ENCODE results near the gene POLQ. TPM values are rescaled to one million over a fixed set of nuclear protein-coding genes. Genes with fewer than 3 reads are reported as not detected.

POLQ gene
- total and polyA plus RNA-seq, 2 of the 4 experiments (the other 2 are of a cell fraction), result 1.8 to 5.0 TPM

GRCh38 chr3:121515313-121515712, 30.5 kb downstream of the POLQ start:
- ATAC-seq (ENCODE audit: low read depth), result no peak
- dilution Hi-C loops (cut with HindIII; ENCODE audit: low sequenced_read_pairs, unreplicated experiment), result no loop called here

More at GRCh38 chr3:121515313-121515712, 30.5 kb downstream of the POLQ start:
- in situ Hi-C loops (cut with MboI; ENCODE audit: low sequenced_read_pairs) (loop anchor here (25.0 kb wide), 1 partner anchor 103 kb away; no protein-coding TSS in a partner anchor), intact Hi-C loops (cut with micrococcal nuclease) (no loop called here)
- Histone ChIP-seq H3K9me3 (ENCODE audit: control insufficient read depth, insufficient read depth, low read length) (no peaks in the 10 kb centered on the region), H4K20me1 (ENCODE audit: insufficient read depth, low read length) (no peaks in the 10 kb centered on the region), H2AFZ (replicated peaks; ENCODE audit: low read length, poor library complexity) (no peak overlapping the region), H3K4me2 (ENCODE audit: low read depth, low read length) (no peak overlapping the region), H3K23ac (ENCODE audit: low read depth, low read length) (no peak overlapping the region), H3K9me1 (ENCODE audit: insufficient read depth, low read length) (peaks cover 3% of the 10 kb centered on the region; the same call in 1 of the 2 replicates), H3K56ac (ENCODE audit: extremely low read depth, insufficient read depth, low read length) (no peak overlapping the region), H2BK5ac (ENCODE audit: low read depth, low read length, poor library complexity, severe bottlenecking) (no peak overlapping the region), H2BK120ac (ENCODE audit: low read depth, low read length) (no peak overlapping the region), H3K79me1 (ENCODE audit: low read depth in 1 of 2, low read length in 2 of 2) (peaks cover 0 to 15% of the 10 kb centered on the region in 2 experiments; a peak in 3 of 4 replicates), H3K4ac (ENCODE audit: low read depth, low read length) (no peak overlapping the region), H3K4me1 (ENCODE audit: control insufficient read depth, insufficient read depth, low read length) (no peaks in the 10 kb centered on the region; the same call in 1 of the 2 replicates), H3K27ac (ENCODE audit: insufficient read depth, low read length) (no peak overlapping the region), H2BK20ac (ENCODE audit: low read depth, low read length) (no peak overlapping the region), H2BK15ac (ENCODE audit: low read depth, low read length) (no peak overlapping the region), H3K14ac (replicated peaks; ENCODE audit: low read depth, low read length) (no peak overlapping the region), H4K5ac (ENCODE audit: low read depth, low read length) (no peak overlapping the region), H3K18ac (ENCODE audit: low read depth, low read length) (no peak overlapping the region), H2AK9ac (replicated peaks; ENCODE audit: low read depth, low read length, poor library complexity) (no peak overlapping the region), H2AK5ac (ENCODE audit: low read depth, low read length) (no peak overlapping the region), H3K36me3 (ENCODE audit: control insufficient read depth, insufficient read depth, low read length) (peaks cover 1% of the 10 kb centered on the region; the same call in 1 of the 2 replicates), H4K91ac (ENCODE audit: insufficient read depth, low read depth, low read length) (no peak overlapping the region), H3K9ac (ENCODE audit: low read depth, low read length) (no peak overlapping the region), H3K4me3 (ENCODE audit: insufficient read depth, low read depth, low read length) (no peak overlapping the region), H3K27me3 (ENCODE audit: control insufficient read depth, insufficient read depth, low read length) (no peaks in the 10 kb centered on the region), H4K8ac (ENCODE audit: low read depth in 2 of 2, low read length in 2 of 2) (no peak overlapping the region)
- BruUV-seq (replicated peaks), result no TSS peak
- ChIA-PET CTCF (no interaction called here), POLR2A (ENCODE audit: unreplicated experiment) (no interaction called here)
- WGBS, 2 experiments (ENCODE audit: extremely low coverage in 2 of 2, insufficient read length in 1 of 2), result 0% methylated on average over 1 of the region's 2 CpGs; no CpG with 5 or more reads in 1 of the 2 experiments
- no peak for DNase-seq
- TF ChIP-seq RCOR1 (IDR thresholded peaks at IDR 0.05; ENCODE audit: insufficient replicate concordance, low read length), result no peak
- TF ChIP-seq SMC3 (IDR thresholded peaks at IDR 0.05; ENCODE audit: low read depth, low read length), result no peak
- no peak for TF ChIP-seq ELK1 (IDR thresholded peaks at IDR 0.05; ENCODE audit: borderline replicate concordance, low read depth, low read length)
- TF ChIP-seq, protein P1, sequence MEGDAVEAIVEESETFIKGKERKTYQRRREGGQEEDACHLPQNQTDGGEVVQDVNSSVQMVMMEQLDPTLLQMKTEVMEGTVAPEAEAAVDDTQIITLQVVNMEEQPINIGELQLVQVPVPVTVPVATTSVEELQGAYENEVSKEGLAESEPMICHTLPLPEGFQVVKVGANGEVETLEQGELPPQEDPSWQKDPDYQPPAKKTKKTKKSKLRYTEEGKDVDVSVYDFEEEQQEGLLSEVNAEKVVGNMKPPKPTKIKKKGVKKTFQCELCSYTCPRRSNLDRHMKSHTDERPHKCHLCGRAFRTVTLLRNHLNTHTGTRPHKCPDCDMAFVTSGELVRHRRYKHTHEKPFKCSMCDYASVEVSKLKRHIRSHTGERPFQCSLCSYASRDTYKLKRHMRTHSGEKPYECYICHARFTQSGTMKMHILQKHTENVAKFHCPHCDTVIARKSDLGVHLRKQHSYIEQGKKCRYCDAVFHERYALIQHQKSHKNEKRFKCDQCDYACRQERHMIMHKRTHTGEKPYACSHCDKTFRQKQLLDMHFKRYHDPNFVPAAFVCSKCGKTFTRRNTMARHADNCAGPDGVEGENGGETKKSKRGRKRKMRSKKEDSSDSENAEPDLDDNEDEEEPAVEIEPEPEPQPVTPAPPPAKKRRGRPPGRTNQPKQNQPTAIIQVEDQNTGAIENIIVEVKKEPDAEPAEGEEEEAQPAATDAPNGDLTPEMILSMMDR (conservative IDR thresholded peaks at IDR 0.05; ENCODE audit: low read depth, low read length), result no peak
- TF ChIP-seq CEBPB (IDR thresholded peaks at IDR 0.05; ENCODE audit: low read depth, low read length), result no peak
- TF ChIP-seq MAZ (IDR thresholded peaks at IDR 0.05; ENCODE audit: borderline replicate concordance, low read depth, low read length), result no peak
- TF ChIP-seq FOS (IDR thresholded peaks at IDR 0.05; ENCODE audit: low read depth, low read length), result no peak
- no peak for TF ChIP-seq RFX5 (IDR thresholded peaks at IDR 0.05; ENCODE audit: low read depth, low read length)
- no peak for TF ChIP-seq MAFK (IDR thresholded peaks at IDR 0.05; ENCODE audit: low read depth, low read length)
- TF ChIP-seq, protein P2, sequence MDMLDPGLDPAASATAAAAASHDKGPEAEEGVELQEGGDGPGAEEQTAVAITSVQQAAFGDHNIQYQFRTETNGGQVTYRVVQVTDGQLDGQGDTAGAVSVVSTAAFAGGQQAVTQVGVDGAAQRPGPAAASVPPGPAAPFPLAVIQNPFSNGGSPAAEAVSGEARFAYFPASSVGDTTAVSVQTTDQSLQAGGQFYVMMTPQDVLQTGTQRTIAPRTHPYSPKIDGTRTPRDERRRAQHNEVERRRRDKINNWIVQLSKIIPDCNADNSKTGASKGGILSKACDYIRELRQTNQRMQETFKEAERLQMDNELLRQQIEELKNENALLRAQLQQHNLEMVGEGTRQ (IDR thresholded peaks at IDR 0.05; ENCODE audit: low read depth, low read length), result no peak
- TF ChIP-seq POLR2A (IDR thresholded peaks at IDR 0.05; ENCODE audit: low read depth, low read length), result no peak
- no peak for TF ChIP-seq RAD21 (IDR thresholded peaks at IDR 0.05; ENCODE audit: low read length)
- TF ChIP-seq NFE2L2 (IDR thresholded peaks at IDR 0.05; ENCODE audit: low read depth, low read length), result no peak

Measured in IMR-90 (cell line).